C4-2B (cell line): ENCODE data around the gene HORMAD2.

Experiments used
- H3K27ac ChIP-seq: fragments of 450-650 bp; 2 replicates; pipeline ENCODE4 v1.5.1; 2017
- CTCF ChIP-seq: fragments of 450-650 bp; conservative IDR thresholded peaks from 2 replicates; pipeline ENCODE4 v1.5.1; 2017; ENCODE audit warnings: mild to moderate bottlenecking
- ZFX ChIP-seq: fragments of 450-650 bp; IDR thresholded peaks from 2 replicates; pipeline ENCODE4 v1.6.1; 2017

HORMAD2 gene

GRCh38 chr22:30045901-30046715 is 34.2 kb upstream of the HORMAD2 start:
- H3K27ac ChIP-seq = no peak overlapping the region
- TF ChIP-seq ZFX (no peak), CTCF (no peak)

GRCh38 chr22:30046716-30047363 is 33.4 kb upstream of the HORMAD2 start:
- no peak overlapping the region for H3K27ac ChIP-seq
- TF ChIP-seq CTCF = no peak

- no peak overlapping the region for H3K27ac ChIP-seq
- TF ChIP-seq CTCF = no peak
- TF ChIP-seq ZFX = no peak
These were observed 32.9 kb upstream of the HORMAD2 start for GRCh38 chr22:30047364-30047738.

- H3K27ac ChIP-seq = no peak overlapping the region
- TF ChIP-seq CTCF = no peak
- no peak for TF ChIP-seq ZFX
These were observed 31.6 kb upstream of the HORMAD2 start for GRCh38 chr22:30048681-30049080.

- H3K27ac ChIP-seq = no peak overlapping the region
- no peak for TF ChIP-seq CTCF
- no peak for TF ChIP-seq ZFX
These were observed 26.0 kb upstream of the HORMAD2 start for GRCh38 chr22:30054067-30054763.

- TF ChIP-seq CTCF = no peak
- TF ChIP-seq ZFX = no peak
- no peak overlapping the region for H3K27ac ChIP-seq
These were observed 25.5 kb upstream of the HORMAD2 start for GRCh38 chr22:30054764-30055069.

- TF ChIP-seq CTCF (no peak), ZFX (no peak)
- no peak overlapping the region for H3K27ac ChIP-seq
These were observed 24.2 kb upstream of the HORMAD2 start for GRCh38 chr22:30056015-30056414.
